GOT3 (cell line): ENCODE data around the gene GCNT2.
"Not testable (repeated sequence)": the region's sequence is repeated elsewhere in the genome, so short reads cannot be mapped to it uniquely, and the experiment has no call there.

ENCODE experiments used
- DNase-seq: peaks from one replicate; lab custom pipeline; 2025; ENCODE audit warnings: mixed read lengths; lab: John Stamatoyannopoulos, UW

The GCNT2 gene

GRCh38 chr6:10660431-10661191 lies 139.5 kb downstream of the GCNT2 start:
- DNase-seq = not testable (repeated sequence)

GRCh38 chr6:10662207-10662606 lies 141.1 kb downstream of the GCNT2 start:
- no peak for DNase-seq

- DNase-seq = no peak
These were observed 141.6 kb downstream of the GCNT2 start for GRCh38 chr6:10662742-10663141.

- not testable (repeated sequence) for DNase-seq
These were observed 144.4 kb downstream of the GCNT2 start for GRCh38 chr6:10665595-10665994.

GRCh38 chr6:10668126-10668917 lies 147.2 kb downstream of the GCNT2 start:
- no peak for DNase-seq

GRCh38 chr6:10676403-10676802 lies 155.3 kb downstream of the GCNT2 start:
- no peak for DNase-seq

GRCh38 chr6:10678456-10678855 lies 157.3 kb downstream of the GCNT2 start:
- no peak for DNase-seq
